GM12878 (cell line): ENCODE results near the gene ZNF528. TPM values are rescaled to one million over a fixed set of nuclear protein-coding genes. Genes with fewer than 3 reads are reported as not detected.

ENCODE experiments used
- ASH2L ChIP-seq: fragments of 300-600, 200-600 bp; sonication (generic); IDR thresholded peaks from 2 replicates; pipeline ENCODE4 v1.6.1; 2017; ENCODE audit warnings: low read depth, mild to moderate bottlenecking, borderline replicate concordance
- BRCA1 ChIP-seq: IDR thresholded peaks from 2 replicates; pipeline ENCODE4 v1.6.1; 2011; ENCODE audit warnings: low read depth, low read length, improper control_type of control experiment
- GABPA ChIP-seq: IDR thresholded peaks from 2 replicates; pipeline ENCODE4 v1.6.1; 2014; ENCODE audit warnings: antibody characterized with exemption, low read depth, mild to moderate bottlenecking, inconsistent platforms
- IKZF1 ChIP-seq: fragments of 450-650 bp; conservative IDR thresholded peaks from 2 replicates; pipeline ENCODE4 v1.6.1; 2017; ENCODE audit warnings: antibody characterized with exemption, mild to moderate bottlenecking
- KDM1A ChIP-seq: fragments of 200-600 bp; sonication (generic); IDR thresholded peaks from 2 replicates; pipeline ENCODE4 v1.6.1; 2016; ENCODE audit warnings: borderline replicate concordance
- NR2C2 ChIP-seq: IDR thresholded peaks from 2 replicates; pipeline ENCODE4 v1.6.1; 2011; ENCODE audit warnings: borderline replicate concordance, low read depth; ENCODE audit not compliant: control insufficient read depth, insufficient read length
- PAX5 ChIP-seq: IDR thresholded peaks from 2 replicates; pipeline ENCODE4 v1.6.1; 2011; ENCODE audit warnings: low read depth, low read length, borderline replicate concordance
- RCOR1 ChIP-seq: conservative IDR thresholded peaks from 2 replicates; pipeline ENCODE4 v1.6.1; 2012; ENCODE audit warnings: low read depth, low read length, improper control_type of control experiment
- TAF1 ChIP-seq: IDR thresholded peaks from 2 replicates; pipeline ENCODE4 v1.6.1; 2011; ENCODE audit warnings: mild to moderate bottlenecking, low read depth, low read length, borderline replicate concordance
- ZNF217 ChIP-seq: fragments of 450-650 bp; IDR thresholded peaks from 2 replicates; pipeline ENCODE4 v1.6.1; 2017; ENCODE audit warnings: antibody characterized with exemption, mild to moderate bottlenecking
- ZNF622 ChIP-seq: fragments of 450-650 bp; IDR thresholded peaks from 2 replicates; pipeline ENCODE4 v1.6.1; 2017; ENCODE audit warnings: mild to moderate bottlenecking, inconsistent platforms
- ZSCAN29 ChIP-seq: fragments of 450-650 bp; IDR thresholded peaks from 2 replicates; pipeline ENCODE4 v1.6.1; 2017; ENCODE audit warnings: mild to moderate bottlenecking, moderate library complexity
- polyA plus RNA-seq, 11 experiments: library from polyadenylated mRNA; depleted of rRNA in 4 of 11; unstranded in 6 of 11; stranded (reverse) in 5 of 11; fragments of >200 nt; fragmentation: Nextera tagmentation in 4 of 11; fragmentation: Illumina TruSeq in 1 of 11; extraction: Ambion mirVana in 4 of 11; extraction: Trizol in 1 of 11; gene quantifications; 1 replicate in 1 of 11; 2 replicates in 10 of 11; pipeline versions ENCODE4 v1.2.1 to v1.2.3, GENCODE V29; 2011 to 2016; ENCODE audit warnings: inconsistent platforms in 2 of 11, missing spikeins in 2 of 11, low read depth in 1 of 11
- total RNA-seq, 4 experiments: library from RNA; depleted of rRNA in 3 of 4; stranded (reverse); fragments of >200 nt in 3 of 4; fragmentation: Illumina TruSeq in 1 of 4; extraction: Trizol in 1 of 4; gene quantifications; 2 replicates each; pipeline versions ENCODE4 v1.2.1 to v1.2.3, GENCODE V29; 2013 to 2021
- TF ChIP-seq, protein P1 (sequence below): fragments of 450-650 bp; IDR thresholded peaks from 2 replicates; pipeline ENCODE4 v1.6.1; 2016; ENCODE audit warnings: mild to moderate bottlenecking, moderate library complexity, borderline replicate concordance
- TF ChIP-seq, protein P2 (sequence below): IDR thresholded peaks from 2 replicates; pipeline ENCODE4 v1.6.1; 2012; ENCODE audit warnings: low read depth, low read length, improper control_type of control experiment
- TF ChIP-seq, protein P3 (sequence below): fragments of 450-650 bp; formaldehyde crosslinking; IDR thresholded peaks from 2 replicates; pipeline ENCODE4 v1.5.0; 2022; ENCODE audit warnings: mild to moderate bottlenecking, missing genetic modification characterization
- TF ChIP-seq, protein P4 (sequence below): fragments of 150-350 bp; IDR thresholded peaks from 2 replicates; pipeline ENCODE4 v1.6.1; 2014; ENCODE audit warnings: mild to moderate bottlenecking, low read depth, low read length

The ZNF528 gene
- total and polyA plus RNA-seq, 10 of the 15 experiments (the other 5 are each of a cell fraction or from before 2014, with no cell fraction given), result 1.7 to 11.9 (median 6.6) TPM

DNA sequence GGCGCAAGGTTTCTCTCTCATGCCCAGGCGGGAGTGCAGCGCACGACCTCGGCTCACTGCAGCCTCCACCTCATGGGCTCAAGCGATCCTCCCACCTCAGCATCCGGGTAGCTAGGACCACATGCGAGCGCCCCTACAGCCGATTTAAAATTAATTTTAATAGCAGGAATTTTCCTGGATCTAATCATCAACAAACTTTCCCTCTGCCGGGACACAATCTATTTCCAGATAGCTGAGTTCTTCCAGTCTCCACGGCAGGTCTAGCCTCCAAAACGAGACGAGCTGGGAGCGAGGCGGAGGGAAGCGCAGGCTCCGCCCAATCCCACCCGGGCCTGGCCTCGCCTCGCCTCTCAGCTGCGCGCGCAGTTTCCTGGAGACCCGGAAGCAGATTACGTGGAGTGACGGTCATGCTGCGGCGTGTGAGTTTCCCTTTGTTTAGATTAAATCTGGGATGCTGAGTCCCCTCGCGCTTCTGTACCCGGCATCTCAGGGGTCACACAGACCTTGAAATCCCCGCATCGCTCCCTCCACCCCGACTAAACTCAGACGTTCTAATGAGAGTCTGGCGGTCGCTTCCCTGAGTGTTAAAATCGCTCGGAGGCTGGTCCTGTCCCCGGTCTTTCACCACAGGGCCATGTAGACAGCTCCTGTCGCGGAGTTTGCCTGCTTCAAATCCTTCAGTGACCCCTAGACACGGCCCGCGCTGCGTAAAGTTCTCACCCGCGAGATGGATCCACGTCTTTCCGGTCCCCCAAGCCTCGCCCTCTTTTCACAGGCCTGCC lies 27.9 kb upstream of the ZNF528 start, which contains the start of gene ZNF880 (continued):
- TF ChIP-seq, protein P1, sequence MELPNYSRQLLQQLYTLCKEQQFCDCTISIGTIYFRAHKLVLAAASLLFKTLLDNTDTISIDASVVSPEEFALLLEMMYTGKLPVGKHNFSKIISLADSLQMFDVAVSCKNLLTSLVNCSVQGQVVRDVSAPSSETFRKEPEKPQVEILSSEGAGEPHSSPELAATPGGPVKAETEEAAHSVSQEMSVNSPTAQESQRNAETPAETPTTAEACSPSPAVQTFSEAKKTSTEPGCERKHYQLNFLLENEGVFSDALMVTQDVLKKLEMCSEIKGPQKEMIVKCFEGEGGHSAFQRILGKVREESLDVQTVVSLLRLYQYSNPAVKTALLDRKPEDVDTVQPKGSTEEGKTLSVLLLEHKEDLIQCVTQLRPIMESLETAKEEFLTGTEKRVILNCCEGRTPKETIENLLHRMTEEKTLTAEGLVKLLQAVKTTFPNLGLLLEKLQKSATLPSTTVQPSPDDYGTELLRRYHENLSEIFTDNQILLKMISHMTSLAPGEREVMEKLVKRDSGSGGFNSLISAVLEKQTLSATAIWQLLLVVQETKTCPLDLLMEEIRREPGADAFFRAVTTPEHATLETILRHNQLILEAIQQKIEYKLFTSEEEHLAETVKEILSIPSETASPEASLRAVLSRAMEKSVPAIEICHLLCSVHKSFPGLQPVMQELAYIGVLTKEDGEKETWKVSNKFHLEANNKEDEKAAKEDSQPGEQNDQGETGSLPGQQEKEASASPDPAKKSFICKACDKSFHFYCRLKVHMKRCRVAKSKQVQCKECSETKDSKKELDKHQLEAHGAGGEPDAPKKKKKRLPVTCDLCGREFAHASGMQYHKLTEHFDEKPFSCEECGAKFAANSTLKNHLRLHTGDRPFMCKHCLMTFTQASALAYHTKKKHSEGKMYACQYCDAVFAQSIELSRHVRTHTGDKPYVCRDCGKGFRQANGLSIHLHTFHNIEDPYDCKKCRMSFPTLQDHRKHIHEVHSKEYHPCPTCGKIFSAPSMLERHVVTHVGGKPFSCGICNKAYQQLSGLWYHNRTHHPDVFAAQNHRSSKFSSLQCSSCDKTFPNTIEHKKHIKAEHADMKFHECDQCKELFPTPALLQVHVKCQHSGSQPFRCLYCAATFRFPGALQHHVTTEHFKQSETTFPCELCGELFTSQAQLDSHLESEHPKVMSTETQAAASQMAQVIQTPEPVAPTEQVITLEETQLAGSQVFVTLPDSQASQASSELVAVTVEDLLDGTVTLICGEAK, result peak; percentile 70; the same call in 1 of the 2 replicates
- TF ChIP-seq, protein P2, sequence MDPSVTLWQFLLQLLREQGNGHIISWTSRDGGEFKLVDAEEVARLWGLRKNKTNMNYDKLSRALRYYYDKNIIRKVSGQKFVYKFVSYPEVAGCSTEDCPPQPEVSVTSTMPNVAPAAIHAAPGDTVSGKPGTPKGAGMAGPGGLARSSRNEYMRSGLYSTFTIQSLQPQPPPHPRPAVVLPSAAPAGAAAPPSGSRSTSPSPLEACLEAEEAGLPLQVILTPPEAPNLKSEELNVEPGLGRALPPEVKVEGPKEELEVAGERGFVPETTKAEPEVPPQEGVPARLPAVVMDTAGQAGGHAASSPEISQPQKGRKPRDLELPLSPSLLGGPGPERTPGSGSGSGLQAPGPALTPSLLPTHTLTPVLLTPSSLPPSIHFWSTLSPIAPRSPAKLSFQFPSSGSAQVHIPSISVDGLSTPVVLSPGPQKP, result no peak
- TF ChIP-seq, protein P3, sequence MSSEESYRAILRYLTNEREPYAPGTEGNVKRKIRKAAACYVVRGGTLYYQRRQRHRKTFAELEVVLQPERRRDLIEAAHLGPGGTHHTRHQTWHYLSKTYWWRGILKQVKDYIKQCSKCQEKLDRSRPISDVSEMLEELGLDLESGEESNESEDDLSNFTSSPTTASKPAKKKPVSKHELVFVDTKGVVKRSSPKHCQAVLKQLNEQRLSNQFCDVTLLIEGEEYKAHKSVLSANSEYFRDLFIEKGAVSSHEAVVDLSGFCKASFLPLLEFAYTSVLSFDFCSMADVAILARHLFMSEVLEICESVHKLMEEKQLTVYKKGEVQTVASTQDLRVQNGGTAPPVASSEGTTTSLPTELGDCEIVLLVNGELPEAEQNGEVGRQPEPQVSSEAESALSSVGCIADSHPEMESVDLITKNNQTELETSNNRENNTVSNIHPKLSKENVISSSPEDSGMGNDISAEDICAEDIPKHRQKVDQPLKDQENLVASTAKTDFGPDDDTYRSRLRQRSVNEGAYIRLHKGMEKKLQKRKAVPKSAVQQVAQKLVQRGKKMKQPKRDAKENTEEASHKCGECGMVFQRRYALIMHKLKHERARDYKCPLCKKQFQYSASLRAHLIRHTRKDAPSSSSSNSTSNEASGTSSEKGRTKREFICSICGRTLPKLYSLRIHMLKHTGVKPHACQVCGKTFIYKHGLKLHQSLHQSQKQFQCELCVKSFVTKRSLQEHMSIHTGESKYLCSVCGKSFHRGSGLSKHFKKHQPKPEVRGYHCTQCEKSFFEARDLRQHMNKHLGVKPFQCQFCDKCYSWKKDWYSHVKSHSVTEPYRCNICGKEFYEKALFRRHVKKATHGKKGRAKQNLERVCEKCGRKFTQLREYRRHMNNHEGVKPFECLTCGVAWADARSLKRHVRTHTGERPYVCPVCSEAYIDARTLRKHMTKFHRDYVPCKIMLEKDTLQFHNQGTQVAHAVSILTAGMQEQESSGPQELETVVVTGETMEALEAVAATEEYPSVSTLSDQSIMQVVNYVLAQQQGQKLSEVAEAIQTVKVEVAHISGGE, result no peak
- TF ChIP-seq ZNF622 (no peak), TAF1 (peak; percentile 39; the same call in 1 of the 2 replicates), IKZF1 (peak; percentile 30; the same call in 1 of the 2 replicates), ASH2L (no peak), PAX5 (no peak; the same call in 1 of the 2 replicates), KDM1A (no peak), ZNF217 (no peak), NR2C2 (peak; percentile 57), RCOR1 (no peak), BRCA1 (no peak), ZSCAN29 (0 out of 2 replicates have a peak, but pooled peaks have one; percentile 10), GABPA (peak; percentile 78; the same call in 1 of the 2 replicates)
- TF ChIP-seq, protein P4, sequence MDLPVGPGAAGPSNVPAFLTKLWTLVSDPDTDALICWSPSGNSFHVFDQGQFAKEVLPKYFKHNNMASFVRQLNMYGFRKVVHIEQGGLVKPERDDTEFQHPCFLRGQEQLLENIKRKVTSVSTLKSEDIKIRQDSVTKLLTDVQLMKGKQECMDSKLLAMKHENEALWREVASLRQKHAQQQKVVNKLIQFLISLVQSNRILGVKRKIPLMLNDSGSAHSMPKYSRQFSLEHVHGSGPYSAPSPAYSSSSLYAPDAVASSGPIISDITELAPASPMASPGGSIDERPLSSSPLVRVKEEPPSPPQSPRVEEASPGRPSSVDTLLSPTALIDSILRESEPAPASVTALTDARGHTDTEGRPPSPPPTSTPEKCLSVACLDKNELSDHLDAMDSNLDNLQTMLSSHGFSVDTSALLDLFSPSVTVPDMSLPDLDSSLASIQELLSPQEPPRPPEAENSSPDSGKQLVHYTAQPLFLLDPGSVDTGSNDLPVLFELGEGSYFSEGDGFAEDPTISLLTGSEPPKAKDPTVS, result no peak
